Stomach (tissue), 4 donors: Measurements from ENCODE around the gene COL4A2.

Experiments
- CTCF ChIP-seq, 7 experiments: fragments of 450-650 bp in 4 of 7; fragments of 200-600 bp in 3 of 7; sonication (generic) in 3 of 7; IDR thresholded peaks; one replicate each; pipeline ENCODE4 v1.5.1; 2016 to 2019; ENCODE audit warnings: antibody characterized with exemption in 7 of 7, control low read depth in 2 of 7, mild to moderate bottlenecking in 1 of 7
- POLR2AphosphoS5 ChIP-seq, 3 donors: sonication (generic); formaldehyde crosslinking; IDR thresholded peaks; one replicate each; pipeline ENCODE4 v1.6.1; 2016; ENCODE audit warnings: antibody characterized with exemption in 3 of 3

DNA sequence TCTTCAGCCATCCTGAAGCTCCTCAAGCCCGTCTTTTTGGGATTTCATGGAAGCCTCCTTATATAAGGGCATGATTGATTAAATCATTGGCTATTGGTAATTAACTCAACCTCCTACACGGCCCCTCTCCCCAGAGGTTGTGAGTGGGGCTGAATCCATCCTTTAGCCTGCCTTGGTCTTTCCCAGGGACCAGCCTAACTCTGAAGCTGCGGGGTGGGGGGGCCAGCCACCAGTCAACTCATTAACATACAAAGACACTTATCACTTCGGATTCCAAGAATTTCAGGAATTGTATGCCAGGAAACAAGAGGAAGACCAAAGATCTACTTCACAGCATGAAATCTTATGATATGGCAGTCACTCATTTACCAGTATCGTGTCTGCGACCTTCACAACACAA lies 10.1 kb upstream of the COL4A2 start:
- TF ChIP-seq CTCF (IDR thresholded peaks at IDR 0.05), result no peak
- no peak for TF ChIP-seq POLR2AphosphoS5 (IDR thresholded peaks at IDR 0.05)
